GM21825 (cell line): ENCODE measurements around the gene C20orf202.

Source experiments
- ATAC-seq: cut with Tn5 transposase; IDR thresholded peaks from one replicate; pipeline ENCODE4 v1.9.1; 2021; ENCODE audit warnings: mild to moderate bottlenecking, moderate library complexity; ENCODE audit not compliant: unreplicated experiment

C20orf202 gene

DNA sequence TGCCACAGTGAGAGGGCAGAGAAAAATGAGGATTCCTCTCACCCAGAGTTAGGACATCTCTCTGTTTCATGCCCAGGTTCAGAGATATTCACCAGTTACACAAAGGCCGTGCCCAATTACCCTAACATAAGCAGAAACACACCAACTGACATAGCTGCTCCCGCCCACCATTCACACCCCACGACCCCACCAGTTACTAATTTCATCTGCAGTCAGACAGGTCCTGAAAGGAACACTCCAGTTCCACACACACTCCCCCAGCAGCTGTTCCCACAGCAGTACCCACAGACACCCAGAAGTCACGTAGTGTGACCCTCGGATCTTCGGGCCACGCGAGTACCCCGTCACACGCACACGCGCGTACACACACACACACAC, 19.0 kb upstream of the C20orf202 start:
- no peak for ATAC-seq

DNA sequence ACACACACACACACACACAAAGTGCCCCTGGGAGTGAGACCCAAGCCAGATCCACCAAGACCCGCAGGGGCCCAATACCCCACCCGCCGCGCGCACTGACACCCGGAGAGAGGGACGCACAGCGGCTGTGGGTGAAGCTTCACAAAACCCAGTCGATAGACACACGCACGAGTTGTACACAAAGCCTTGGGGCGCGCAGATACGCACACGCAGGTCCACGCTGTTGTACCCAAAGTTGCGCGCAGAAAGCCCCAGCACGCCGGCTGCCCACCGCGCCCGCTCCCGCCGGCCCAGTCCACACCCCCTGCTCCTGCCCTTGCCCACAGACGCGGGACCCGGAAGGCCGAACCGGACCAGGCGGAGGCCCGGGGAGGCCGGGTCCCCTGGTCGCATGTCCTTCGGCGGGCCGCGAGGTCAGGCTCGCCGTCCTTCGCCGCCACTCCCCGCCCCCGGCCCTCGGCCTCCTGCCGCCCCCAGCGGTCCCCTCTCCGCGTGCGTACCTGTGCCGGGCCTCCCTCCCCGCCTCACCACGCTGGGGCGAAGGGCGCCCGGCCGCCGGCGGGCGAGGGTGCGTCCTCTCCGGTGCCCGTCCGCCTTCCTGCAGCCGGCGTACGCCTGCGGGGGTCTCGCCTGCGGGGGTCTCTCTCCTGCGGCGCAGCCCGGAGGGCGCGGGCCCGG, 18.5 kb upstream of the C20orf202 start, which contains the start of gene TMEM74B:
Gene TMEM74B (minus strand): TSS at position 344 of the 678 bp plus-strand sequence. CDS start 1,180 bp downstream, outside the sequence.
- ATAC-seq, result no peak

GRCh38 chr20:1185316-1185741, 17.9 kb upstream of the C20orf202 start:
- ATAC-seq, result no peak

DNA sequence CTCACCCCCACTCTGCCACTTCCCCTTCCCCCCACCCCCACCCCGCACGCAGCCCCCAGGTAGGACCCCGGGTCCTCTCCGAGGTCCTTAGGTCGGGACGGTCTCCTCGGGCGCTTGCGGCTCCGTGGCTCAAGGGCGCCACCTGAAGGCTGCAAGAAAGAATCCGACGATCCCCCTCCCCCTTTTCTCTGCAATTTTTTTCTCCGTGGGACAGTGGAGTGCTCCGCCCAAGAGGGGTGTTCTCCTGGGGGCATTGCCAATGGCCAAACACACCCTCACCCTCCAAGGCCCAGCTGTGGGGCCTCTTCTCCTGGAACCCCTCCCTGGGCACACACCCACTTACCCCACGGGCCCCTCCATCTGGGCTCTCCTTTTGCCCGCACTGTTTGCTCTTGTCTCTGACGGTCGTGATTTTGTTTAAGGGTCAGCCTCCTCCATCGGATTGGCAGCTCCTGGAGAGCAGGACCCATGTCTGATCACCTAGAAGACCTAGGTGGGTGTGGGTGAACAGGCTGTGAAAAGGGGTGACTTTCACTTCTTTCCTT, 17.4 kb upstream of the C20orf202 start:
- no peak for ATAC-seq

GRCh38 chr20:1186367-1186991, 16.8 kb upstream of the C20orf202 start:
- no peak for ATAC-seq

- no peak for ATAC-seq
Observed at GRCh38 chr20:1187605-1188171, 15.6 kb upstream of the C20orf202 start.

GRCh38 chr20:1188347-1188746, 14.9 kb upstream of the C20orf202 start:
- ATAC-seq, result no peak

DNA sequence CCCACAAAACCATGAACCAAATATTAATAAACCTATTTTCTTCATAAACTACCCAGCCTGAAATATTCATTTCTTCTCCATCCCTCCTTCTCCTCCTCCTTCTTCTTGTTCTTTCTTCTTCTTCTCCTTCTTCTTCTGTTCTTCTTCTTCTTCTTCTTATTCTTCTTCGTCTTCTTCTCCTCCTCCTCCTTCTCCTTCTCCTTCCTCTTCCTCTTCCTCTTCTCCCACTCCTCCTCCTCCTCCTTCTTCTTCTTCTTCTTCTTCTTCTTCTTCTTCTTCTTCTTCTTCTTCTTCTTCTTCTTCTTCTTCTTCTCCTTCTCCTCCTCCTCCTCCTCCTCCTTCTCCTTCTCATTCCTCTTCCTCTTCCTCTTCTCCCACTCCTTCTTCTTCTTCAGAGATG, 13.4 kb upstream of the C20orf202 start:
- no peak for ATAC-seq

DNA sequence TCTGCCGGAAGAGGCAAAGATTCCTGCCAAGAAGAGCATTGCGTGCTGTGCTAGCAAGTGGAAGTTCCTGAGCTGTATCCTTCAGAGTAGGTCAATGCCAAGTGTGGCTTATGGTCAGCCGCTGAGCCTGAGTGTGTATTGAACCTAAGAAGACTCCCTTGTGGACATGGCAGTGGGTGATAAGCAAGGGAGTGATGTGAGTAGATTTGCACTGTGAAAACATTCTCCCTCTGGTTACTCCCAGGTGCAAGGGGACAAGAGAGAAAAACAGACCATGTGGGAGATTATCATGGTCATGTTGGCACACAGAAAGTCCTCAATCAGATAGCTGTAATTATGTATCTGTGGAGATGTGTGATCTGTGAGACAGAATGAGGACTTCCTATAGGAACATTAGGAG, 12.4 kb upstream of the C20orf202 start:
- no peak for ATAC-seq

GRCh38 chr20:1191299-1191698, 12.0 kb upstream of the C20orf202 start:
- no peak for ATAC-seq

GRCh38 chr20:1195226-1195625, 8.0 kb upstream of the C20orf202 start:
- ATAC-seq, result no peak

DNA sequence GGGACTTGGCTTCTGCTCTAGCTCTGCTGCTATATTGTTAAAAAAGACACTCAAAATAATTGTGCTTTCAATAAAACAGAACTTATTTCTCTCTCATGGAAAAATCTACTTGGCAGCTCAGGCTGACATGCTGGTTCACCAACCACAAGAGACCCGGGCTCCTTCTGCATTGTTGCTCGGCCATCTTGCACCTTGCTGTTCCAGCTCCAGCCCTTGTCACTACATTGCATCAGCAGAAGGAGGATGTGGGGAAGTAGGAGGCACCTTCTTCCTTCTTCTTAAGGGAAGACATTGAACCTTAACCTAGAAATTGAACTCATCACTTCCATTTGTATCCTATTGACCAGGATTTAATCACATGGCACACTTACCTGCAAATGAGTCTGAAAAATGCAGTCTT, 6.6 kb upstream of the C20orf202 start:
- ATAC-seq, result no peak

DNA sequence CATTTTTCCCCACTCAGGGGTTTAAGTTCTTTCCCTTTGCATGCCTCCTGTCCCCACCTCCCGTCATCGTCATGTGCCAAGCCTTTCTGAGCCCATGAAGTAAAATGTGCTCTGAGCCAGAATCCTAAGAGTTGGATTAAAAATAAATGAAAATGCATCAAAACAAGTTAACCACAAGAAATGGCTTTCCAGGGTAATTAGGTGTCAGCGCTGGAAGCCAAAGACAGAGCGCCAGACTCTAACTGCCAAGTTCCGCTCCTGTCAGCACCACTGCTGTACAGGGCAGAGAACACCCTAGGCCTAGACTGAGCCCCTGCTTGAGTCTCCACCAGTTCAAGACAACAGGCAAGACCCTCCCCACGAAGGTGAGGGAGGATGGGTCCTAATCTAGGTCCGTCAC, 5.5 kb upstream of the C20orf202 start:
- ATAC-seq, result no peak

- no peak for ATAC-seq
Observed at GRCh38 chr20:1198751-1199150, 4.5 kb upstream of the C20orf202 start.

DNA sequence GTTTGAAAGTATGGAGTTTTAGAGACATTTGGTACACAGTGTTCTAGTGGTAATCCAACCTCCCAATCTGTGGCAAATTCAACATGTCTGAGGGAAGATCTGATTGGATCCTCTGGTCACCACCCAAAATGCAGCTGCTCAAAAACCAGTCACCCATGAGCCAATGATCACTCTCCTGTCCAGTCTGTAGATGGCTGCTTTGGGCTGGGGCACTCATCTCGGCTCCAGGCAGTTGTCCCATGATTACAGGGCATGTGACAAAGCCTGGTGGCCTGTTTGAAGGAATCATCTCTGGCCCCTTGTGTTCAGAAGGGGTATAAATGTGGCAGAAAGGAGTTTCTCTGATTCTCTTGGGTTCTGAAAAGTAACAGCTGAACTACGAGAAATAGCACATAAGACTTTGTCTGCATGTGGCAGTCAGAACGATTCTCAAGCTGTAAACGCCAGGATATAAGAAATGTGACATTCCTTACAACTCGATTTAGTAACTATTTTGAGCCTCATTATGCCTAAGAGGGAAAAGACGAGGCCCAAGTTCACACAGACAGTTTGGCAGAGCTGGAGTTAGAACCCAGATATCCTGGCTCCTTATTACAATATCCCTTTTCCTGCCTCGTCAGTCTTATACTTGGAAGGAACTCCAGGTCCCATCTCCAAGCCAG, 3.9 kb upstream of the C20orf202 start:
- ATAC-seq, result no peak

DNA sequence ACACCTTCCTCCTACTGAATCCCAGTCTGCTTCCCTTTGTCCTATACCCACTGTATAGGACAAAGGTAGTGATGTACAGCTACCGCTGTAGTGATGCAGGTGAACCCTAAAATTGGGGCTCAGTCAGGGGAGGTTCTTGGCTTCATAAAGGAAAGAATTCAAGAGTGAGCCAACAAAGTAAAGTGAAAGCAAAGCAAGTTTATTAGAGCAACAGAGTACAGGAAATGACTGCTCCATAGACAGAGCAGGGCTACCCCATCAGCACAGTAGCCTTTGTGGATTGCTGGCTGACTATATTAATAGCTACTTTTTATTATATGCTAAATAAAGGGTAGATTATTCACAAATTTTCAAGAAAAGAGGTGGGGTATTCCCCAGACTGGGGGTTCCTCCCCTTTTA, 3.3 kb upstream of the C20orf202 start:
- ATAC-seq, result no peak

- no peak for ATAC-seq
Observed at GRCh38 chr20:1203630-1204029, 376 bp downstream of the C20orf202 start.

DNA sequence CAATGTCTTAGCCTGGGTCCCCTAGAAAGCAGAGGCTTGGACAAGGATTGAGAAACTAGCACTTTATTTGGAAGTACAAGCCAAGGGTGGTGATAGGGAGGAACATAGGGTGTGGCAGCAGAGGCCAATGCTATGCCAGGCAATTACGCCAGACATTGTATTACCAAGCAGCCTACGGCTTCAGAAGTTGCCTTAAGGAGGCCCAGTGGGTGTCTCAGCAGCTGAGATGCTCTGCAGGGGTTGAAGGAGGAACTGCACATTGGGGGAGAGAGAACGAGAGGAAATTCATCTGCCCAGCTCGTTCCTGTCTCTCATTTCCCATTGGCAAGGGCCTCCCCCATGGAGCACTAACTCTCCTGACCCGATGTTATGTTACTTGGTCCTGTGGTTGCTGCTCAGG, 859 bp downstream of the C20orf202 start:
- no peak for ATAC-seq

DNA sequence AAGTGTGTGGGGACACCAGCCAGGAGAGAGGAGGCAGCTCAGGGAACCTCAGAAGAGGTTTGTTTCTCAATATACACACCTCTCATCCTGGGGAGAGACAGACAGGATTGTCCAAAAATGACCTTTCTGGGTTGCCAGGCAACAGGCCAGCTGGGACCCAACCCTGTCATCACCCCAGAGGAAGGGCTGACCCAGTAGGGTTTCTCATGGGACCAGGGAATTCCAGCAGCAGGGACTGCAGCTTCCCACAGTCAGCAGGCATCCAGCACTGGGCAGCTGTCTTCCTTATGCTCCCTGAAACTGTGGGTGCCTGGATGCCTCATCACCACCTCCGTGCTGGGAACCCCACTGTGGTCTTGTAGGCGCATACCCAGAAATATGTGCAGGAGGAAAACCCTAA, 1.3 kb downstream of the C20orf202 start:
- ATAC-seq, result no peak

- ATAC-seq, result no peak
Observed at GRCh38 chr20:1205802-1206201, 2.5 kb downstream of the C20orf202 start.

DNA sequence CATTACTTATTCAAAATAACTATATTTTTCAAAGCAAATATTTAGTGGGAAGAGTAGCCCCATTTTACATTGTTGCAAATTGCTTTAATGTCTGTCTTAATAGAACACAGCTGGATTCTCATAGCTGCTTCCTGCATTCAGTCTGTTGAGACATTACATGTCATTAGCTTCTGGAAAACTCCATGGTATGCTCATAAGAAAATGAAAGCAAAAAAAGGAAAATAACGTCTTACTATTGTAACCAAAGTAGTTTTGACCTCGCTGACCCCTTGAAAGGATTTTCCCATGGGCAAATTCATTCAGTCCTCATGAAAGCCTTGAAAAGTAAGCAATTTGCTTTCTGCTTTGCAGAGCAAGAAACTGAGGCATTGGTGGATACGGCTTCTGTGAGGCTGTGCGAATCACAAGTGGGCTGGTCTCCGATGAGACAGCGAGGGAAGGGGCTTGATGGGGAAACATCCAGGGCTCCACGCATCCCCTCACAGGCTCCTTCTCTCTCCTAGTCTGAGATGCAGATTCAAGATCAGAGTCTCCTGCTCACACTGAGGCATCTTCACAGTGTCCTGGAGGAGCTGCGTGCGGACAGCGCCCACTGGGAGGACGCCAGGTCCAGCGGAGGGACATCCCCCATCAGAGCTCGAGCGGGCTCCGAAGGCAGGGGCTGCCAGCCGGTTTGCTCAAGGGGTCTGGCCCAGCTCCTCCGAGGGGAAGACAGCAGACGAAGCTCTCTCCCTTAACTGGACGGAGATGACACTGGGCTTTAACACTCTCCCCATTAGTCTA, 3.3 kb downstream of the C20orf202 start:
- no peak for ATAC-seq
